ENCODE results near the gene ASB1. TPM values are rescaled to one million over a fixed set of nuclear protein-coding genes. Genes with fewer than 3 reads are reported as not detected.

Gene ASB1
- total RNA-seq, 1 donor = 45.5 TPM

DNA sequence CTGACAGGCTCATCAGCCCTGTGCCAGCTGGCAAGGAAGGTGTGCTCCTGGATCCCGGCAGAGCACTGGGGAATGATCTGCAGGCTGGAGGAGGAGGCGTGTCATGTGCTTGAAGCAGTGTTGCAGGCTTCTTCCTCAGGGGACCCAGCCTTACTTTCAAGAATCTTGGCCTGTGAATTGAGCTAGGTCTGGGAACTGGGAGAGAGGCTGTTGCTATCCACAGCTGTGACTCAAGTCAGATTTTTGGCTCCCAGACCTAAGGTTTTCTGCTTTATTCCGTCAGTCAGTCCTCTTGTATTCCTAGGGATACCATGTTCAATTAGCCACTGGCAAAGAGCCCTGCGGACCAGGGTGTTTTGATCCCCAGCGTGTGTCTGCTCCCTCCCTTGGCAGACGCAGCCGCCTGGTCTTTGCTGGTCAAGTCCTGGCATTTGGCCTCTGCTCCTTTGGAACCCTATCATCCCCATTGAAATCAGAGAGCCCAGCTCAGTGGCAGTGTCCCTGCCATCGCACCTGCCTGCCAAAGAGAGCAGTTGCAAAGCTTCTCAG, 32.4 kb downstream of the ASB1 start:
- DNase-seq (ENCODE audit: low read depth) = peak; percentile 99
- peak overlapping the region; percentile 33 for H3K4me3 ChIP-seq (ENCODE audit: low read depth, low read length)
- TF ChIP-seq, protein P1, sequence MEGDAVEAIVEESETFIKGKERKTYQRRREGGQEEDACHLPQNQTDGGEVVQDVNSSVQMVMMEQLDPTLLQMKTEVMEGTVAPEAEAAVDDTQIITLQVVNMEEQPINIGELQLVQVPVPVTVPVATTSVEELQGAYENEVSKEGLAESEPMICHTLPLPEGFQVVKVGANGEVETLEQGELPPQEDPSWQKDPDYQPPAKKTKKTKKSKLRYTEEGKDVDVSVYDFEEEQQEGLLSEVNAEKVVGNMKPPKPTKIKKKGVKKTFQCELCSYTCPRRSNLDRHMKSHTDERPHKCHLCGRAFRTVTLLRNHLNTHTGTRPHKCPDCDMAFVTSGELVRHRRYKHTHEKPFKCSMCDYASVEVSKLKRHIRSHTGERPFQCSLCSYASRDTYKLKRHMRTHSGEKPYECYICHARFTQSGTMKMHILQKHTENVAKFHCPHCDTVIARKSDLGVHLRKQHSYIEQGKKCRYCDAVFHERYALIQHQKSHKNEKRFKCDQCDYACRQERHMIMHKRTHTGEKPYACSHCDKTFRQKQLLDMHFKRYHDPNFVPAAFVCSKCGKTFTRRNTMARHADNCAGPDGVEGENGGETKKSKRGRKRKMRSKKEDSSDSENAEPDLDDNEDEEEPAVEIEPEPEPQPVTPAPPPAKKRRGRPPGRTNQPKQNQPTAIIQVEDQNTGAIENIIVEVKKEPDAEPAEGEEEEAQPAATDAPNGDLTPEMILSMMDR (IDR thresholded peaks at IDR 0.05; ENCODE audit: insufficient read depth, low read length) = no peak

DNA sequence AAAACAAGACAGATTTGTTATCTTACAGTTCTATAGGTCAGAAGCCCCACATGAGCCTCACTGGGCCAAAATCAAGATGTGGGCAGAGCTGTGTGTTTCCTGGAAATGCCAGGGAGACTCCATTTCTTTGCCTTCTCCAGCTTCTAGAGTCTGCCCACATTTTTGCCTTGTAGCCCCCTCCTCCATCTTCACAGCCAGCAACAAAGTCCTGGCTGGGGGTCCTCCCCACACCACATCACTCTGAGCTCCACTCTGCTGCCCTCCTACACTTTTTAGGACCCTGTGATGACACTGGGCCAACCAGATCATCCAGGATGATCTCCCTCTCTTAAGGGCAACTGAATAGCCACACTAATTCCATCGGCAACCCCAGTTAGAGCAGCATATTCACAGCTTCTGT, 34.3 kb downstream of the ASB1 start:
- no peak for DNase-seq (ENCODE audit: low read depth)
- TF ChIP-seq, protein P1 (IDR thresholded peaks at IDR 0.05; ENCODE audit: insufficient read depth, low read length) = no peak
- no peak overlapping the region for H3K4me3 ChIP-seq (ENCODE audit: low read depth, low read length)

DNA sequence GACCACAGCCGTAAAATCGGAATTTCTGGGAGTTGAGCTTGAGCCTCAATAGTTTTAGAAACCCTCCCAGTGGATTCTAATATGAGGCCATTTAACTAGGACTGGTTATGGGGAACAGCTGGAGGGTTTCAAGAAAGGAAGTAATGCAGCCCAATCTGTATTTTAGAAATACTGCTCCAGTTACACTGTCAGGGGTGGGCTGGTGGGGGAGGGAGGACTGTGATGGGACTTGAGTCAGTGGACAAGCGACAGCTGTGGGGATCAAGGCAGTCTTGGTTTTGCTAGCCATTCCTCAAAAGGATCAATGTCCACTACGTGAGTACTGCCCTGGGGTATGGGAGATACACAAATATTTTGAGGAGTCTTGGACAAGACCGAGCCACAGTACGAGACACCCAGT, 34.8 kb downstream of the ASB1 start:
- no peak overlapping the region for H3K4me3 ChIP-seq (ENCODE audit: low read depth, low read length)
- TF ChIP-seq, protein P1 (IDR thresholded peaks at IDR 0.05; ENCODE audit: insufficient read depth, low read length) = no peak
- DNase-seq (ENCODE audit: low read depth) = no peak

DNA sequence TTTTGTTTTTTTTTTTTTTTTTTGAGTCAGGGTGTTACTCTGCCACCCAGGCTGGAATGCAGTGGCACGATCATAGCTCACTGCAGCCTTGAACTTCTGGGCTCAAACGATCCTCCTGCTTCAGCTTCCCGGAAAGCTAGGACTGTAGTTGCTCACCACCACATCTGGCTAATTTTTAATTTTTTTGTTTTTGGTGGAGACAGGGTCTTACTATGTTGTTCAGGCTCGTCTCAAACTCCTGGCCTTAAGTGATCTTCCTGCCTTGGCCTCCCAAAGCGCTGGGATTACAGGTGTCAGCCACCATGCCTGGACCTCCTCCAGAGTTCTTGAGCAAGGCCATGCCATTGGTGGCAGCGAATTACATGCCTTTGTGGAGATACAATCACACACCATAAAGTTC, 35.2 kb downstream of the ASB1 start:
- no peak for DNase-seq (ENCODE audit: low read depth)
- TF ChIP-seq, protein P1 (IDR thresholded peaks at IDR 0.05; ENCODE audit: insufficient read depth, low read length) = no peak
- no peak overlapping the region for H3K4me3 ChIP-seq (ENCODE audit: low read depth, low read length)

DNA sequence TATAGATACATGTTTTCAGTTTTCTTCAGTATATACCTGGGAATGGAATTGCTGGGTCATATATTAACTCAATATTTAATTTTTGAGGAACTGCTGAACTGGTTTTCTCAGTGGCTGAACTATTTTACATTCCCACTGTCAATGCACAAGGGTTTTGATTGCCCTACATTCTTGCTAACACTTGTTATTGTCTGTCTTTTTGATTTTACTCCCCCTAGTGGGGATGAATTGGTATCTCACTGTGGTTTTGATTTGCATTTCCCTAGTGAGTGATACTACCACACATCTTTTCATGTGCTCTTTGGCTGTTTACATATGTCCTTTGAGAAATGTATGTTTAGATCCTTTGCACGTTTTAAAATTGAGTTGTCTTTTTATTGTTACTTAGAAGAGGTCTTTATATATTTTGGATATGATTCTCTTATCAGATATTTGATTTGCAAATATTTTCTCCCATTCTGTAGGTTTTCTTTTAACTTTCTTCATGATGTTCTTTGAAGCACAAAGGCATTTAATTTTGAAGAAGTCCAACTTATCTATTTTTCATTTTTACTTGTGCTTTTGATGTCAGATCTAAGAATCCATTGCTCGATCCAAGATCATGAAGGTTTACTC, 36.2 kb downstream of the ASB1 start:
- TF ChIP-seq, protein P1 (IDR thresholded peaks at IDR 0.05; ENCODE audit: insufficient read depth, low read length) = peak; percentile 62
- peak; percentile 75 for DNase-seq (ENCODE audit: low read depth)
- H3K4me3 ChIP-seq (ENCODE audit: low read depth, low read length) = no peak overlapping the region

DNA sequence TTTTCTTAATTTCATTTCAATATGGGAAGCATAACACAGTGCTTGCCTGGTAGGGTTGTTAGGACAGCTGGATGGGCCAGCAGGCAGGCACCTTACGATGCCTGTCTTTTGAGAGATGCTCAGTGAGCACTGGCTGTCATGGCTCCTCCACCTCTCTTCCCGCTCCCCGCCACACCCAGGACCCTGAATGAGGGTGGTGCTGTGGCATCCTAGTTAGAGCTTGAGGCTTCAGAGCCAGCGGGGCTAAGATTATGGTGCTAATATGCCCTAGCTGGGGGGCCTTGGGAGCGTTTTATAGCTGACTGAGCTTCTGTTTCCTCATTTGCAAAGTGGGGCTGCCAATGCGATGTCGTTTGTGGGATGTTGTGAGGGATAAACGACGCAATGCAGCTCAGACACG, 37.7 kb downstream of the ASB1 start:
- DNase-seq (ENCODE audit: low read depth) = no peak
- TF ChIP-seq, protein P1 (IDR thresholded peaks at IDR 0.05; ENCODE audit: insufficient read depth, low read length) = no peak
- no peak overlapping the region for H3K4me3 ChIP-seq (ENCODE audit: low read depth, low read length)

Data from fibroblast of the aortic adventitia (primary cell).